CD4-positive, alpha-beta T cell treated with Interleukin-6 at 100 ng/mL for 8 hours (primary cell): ENCODE results near the gene CST6.

Experiments
- DNase-seq: peaks from one replicate; pipeline ENCODE4 v3.0.0-alpha.2; 2020; ENCODE audit warnings: mixed read lengths, low spot score

Gene CST6

DNA sequence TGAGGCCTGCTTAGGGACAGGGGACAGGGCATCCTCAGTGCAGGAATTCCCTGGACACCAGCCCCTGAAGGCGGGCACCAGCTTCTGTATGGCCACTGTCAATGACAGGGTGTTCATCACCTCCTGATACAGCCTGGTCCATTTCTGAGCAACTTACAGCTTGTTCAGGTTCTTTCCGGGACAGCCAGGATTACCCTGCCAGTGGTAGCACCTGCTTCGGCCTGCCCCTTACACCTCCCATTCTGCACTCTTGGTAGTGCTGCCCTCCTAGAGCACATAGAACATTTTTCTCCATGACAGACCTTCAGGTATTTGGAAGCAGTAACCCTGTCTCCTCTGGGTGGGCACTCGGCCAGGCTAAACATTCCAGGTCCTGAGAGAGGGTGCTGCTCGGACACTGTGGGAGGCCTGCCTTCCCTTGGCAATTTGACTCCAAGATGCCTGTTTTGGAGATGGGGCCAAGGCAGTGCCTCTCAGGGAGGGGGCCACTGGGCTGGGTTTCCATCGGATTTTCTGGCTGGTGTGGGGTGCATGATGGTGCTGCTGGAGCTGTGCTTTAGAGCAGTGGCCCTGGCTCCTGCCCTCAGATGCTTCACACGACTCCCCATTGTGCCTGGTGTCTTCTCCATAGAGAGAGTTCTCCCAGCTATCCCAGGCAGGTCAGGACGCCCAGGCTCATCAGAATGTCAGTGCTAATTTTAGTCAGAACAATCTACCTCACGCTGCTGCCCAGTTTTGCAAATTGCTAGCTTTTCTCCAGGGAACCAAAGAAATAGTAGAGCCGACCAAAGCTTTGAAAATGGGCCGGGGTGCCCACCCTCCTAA, 35.9 kb downstream of the CST6 start:
- DNase-seq, result no peak

GRCh38 chr11:66048547-66049323, 36.9 kb downstream of the CST6 start, which contains the start of gene GAL3ST3:
Gene GAL3ST3, minus strand, starts transcription at chr11:66049161. Its CDS starts 3,746 bp downstream, at chr11:66045415.
- no peak for DNase-seq

GRCh38 chr11:66050581-66051231, 38.9 kb downstream of the CST6 start:
- no peak for DNase-seq

DNA sequence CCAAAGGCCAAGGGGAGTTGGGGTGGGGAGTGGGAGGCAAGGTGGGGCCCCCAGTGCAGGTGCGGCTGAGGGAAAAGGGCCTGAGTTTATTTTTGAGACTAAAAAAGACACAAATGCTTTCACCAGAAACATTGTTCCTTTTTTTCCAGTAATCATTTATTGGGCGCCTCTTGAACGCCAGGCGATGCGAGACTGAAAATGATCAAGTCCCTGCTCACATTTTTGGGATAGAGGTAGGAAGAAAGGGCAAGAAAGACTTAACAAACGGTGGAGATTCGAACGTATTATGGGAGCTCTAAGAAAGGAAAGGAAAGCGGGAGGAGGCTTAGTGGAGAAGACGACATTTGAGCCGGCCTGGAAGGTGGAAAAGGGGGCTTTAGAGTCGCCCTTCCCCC, 39.6 kb downstream of the CST6 start:
- no peak for DNase-seq

GRCh38 chr11:66051766-66052663, 40.2 kb downstream of the CST6 start, which contains the start of gene SF3B2:
Gene SF3B2, plus strand, starts transcription at chr11:66052364. Its CDS starts 21 bp downstream, at chr11:66052385.
- DNase-seq, result peak; percentile 97

- no peak for DNase-seq
Observed at GRCh38 chr11:66052664-66052982, 40.8 kb downstream of the CST6 start.

DNA sequence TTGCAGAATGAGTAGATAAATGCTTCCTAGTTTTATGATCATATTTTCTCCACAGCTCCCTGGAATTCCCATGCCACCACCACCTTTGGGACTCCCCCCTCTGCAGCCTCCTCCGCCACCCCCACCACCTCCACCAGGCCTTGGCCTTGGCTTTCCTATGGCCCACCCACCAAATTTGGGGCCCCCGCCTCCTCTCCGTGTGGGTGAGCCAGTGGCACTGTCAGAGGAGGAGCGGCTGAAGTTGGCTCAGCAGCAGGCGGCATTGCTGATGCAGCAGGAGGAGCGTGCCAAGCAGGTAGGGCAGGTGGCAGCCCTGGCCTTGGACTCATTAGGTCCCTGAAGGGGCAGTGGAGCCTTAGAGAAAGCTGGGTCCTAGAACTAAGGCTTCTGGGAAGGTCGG, 43.2 kb downstream of the CST6 start:
- no peak for DNase-seq

GRCh38 chr11:66056501-66056900, 44.7 kb downstream of the CST6 start:
- no peak for DNase-seq

DNA sequence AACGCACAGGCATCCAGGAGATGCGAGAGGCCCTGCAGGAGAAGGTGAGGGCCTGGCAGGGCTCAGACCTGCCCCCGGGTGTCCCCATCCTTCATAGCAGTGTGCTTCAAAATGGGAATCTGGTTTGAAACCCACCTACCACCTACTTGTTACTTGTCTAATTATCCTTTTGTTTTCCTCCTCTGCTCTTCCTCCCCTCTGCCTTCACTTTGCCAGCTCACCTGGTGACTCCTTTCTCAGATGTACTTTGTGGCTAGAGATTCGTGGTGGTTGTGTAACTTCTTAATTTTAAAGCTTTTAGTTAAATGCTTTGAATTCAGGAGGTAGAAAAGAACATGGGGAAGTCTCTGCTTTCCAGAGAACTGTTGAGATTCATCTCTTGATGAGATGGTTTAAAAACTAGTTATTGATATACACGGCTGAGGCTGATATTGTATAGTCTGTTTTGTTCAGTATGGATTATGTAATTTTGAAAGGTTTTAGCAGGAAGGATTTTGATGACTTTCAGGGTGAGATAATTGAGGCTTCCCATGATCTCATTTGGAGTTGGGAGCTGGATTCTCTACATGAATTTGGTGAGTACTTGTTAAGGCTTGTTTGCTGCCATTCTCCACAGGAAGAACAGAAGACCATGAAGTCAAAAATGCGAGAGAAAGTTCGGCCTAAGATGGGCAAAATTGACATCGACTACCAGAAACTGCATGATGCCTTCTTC, 48.3 kb downstream of the CST6 start:
- no peak for DNase-seq

- DNase-seq, result no peak
Observed at GRCh38 chr11:66061268-66061667, 49.5 kb downstream of the CST6 start.

DNA sequence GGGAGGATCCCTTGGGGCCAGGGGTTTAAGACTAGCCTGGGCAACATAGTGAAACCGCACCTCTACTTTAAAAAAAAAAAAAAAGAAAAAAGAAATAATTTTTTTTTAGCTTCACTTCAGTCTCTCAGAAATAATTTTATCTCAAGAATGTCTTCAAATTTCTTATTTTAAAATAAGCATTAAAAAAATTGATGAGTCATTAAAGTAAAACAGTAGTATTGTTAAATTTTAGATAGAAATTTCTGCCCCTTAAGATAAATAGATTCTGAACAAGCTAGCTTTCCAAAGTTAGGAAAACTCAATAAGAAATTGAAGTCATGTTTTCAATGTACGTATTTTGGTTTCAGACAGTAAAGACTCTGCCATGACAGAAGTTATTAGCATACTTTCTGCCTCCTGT, 50.6 kb downstream of the CST6 start:
- no peak for DNase-seq
